AG09309 (cell line): ENCODE measurements around the gene TAF4B.
"Not testable (repeated sequence)": the region's sequence is repeated elsewhere in the genome, so short reads cannot be mapped to it uniquely, and the experiment has no call there.

ENCODE experiments used
- DNase-seq: peaks from one replicate; pipeline ENCODE4 v3.0.0-alpha.2; 2010; ENCODE audit warnings: low read depth
- H3K4me3 ChIP-seq: 2 replicates; pipeline ENCODE4 v1.5.1; 2011; ENCODE audit warnings: mild to moderate bottlenecking, low read depth, low read length, moderate library complexity; ENCODE audit not compliant: control insufficient read depth
- CTCF ChIP-seq: IDR thresholded peaks from 2 replicates; pipeline ENCODE4 v1.5.1; 2011; ENCODE audit warnings: mild to moderate bottlenecking, low read depth, low read length, inconsistent platforms; ENCODE audit not compliant: insufficient read depth, control insufficient read depth; ENCODE audit errors: missing control alignments

Gene TAF4B

DNA sequence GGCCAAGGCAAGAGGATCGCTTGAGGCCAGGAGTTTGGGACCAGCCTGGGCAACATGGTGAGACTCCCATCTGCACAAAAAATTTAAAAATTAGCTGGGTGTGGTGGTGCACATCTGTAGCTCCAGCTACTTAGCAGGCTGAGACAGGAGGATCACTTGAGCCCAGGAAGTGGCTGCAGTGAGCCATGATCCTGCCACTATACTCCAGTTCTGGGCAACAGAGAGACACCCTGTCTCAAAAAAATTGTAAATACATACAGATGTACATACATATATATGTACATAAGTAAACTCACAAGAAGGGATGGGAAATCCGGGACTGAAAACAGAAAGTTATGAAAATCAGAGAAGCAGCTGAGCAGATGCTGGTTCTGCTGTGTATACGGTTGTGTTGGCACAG is 29.6 kb upstream of the TAF4B start:
- H3K4me3 ChIP-seq, result no peak overlapping the region
- no peak for TF ChIP-seq CTCF
- DNase-seq, result no peak

GRCh38 chr18:26202001-26202400 is 24.2 kb upstream of the TAF4B start:
- H3K4me3 ChIP-seq, DNase-seq: not testable (repeated sequence)

- no peak for TF ChIP-seq CTCF
- no peak overlapping the region for H3K4me3 ChIP-seq
- DNase-seq, result no peak
Observed at GRCh38 chr18:26205318-26205717, 20.9 kb upstream of the TAF4B start.

DNA sequence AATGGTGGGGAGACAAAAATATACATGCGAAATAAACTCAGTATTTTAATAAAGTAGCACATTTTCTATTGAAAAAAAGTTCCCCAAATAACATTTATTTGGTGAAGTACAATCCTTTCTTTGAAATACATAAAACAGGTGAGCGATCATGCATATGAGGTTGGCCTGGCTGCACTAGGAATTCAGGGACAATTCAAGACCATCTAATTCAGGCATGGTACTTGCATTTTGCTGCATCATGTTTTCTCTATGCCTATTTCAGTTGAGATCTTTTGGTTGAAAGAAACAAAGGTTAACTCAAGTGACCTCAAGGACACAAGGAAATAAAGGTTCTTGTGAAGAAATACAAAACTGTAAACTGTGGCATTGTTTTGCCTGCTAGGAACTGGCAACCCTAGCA is 19.8 kb upstream of the TAF4B start:
- no peak overlapping the region for H3K4me3 ChIP-seq
- no peak for TF ChIP-seq CTCF
- no peak for DNase-seq

DNA sequence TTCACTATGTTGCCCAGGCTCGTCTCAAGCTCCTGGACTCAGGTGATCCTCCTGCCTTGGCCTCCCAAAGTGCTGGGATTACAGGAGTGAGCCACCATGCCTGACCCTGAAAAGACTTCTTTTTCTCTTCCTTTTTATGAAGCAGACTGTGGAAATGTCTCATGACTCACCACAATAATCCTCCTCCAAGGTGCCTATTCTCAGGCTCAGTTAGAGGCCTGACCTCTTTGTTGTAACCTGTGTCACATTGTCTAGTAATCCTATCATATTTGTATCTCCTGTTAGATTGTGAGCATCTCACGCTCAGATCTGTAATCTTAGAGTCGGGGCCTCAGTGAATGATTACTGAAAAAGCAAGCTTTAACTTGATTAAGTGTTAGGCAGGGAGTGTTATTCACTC is 18.3 kb upstream of the TAF4B start:
- no peak for TF ChIP-seq CTCF
- H3K4me3 ChIP-seq, result no peak overlapping the region
- DNase-seq, result no peak

DNA sequence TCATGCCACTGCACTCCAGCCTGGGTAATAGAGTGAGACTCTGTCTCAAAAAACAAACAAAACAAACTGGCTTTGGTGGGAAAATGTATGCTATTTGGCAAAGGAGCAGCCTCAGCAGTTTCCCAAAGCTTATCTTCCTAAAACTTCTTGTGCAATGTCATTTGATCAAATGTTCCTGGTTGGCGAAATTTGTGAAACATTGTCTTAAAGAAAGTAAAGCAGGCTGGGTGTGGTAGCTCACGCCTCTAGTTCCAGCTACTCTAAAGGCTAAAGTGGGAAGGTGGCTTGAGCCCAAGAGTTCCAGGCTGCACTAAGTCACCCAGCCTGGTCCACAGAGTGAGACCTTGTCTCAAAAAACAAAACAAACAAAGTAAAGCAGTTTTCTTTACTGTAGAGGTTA is 17.3 kb upstream of the TAF4B start:
- DNase-seq, result no peak
- no peak for TF ChIP-seq CTCF
- no peak overlapping the region for H3K4me3 ChIP-seq

GRCh38 chr18:26210147-26210546 is 16.1 kb upstream of the TAF4B start:
- TF ChIP-seq CTCF, result no peak
- H3K4me3 ChIP-seq, result no peak overlapping the region
- no peak for DNase-seq
